ENCODE measurements around the gene MPZL2. TPM values are rescaled to one million over a fixed set of nuclear protein-coding genes. Genes with fewer than 3 reads are reported as not detected.

Gene MPZL2
- polyA plus RNA-seq, 3 donors = 8.0 to 18.6 (median 14.2) TPM

DNA sequence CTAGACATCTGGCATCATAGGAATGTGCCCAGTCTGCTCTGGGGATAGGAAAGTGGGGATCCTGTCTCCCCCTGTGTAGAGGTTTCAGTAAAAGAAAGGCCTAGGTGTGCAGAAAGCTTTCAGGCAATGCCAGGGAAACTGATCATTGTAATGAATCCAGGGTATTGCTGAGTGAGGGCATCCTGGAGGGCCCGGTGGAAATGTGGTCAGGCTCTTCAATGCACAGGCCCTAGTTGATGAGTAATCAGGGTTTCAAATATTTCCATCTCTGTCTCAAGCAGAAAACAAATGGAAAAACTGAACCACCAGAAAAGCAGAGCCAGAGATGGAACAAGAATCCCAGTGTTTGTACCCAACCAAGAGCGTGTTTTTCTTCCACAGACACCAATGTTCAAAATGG is 42.5 kb upstream of the MPZL2 start:
- Histone ChIP-seq H3K36me3 (replicated peaks in 1 of 2; ENCODE audit: control insufficient read depth in 1 of 2, insufficient read depth in 2 of 2, low read length in 2 of 2) (no peaks in the 10 kb centered on the region), H3K4me3 (replicated peaks in 1 of 3; ENCODE audit: low read depth in 2 of 3, low read length in 3 of 3) (no peak overlapping the region), H3K9me3 (replicated peaks in 1 of 2; ENCODE audit: control insufficient read depth in 1 of 2, insufficient read depth in 1 of 2, low read length in 2 of 2) (no peaks in the 10 kb centered on the region), H3K4me1 (ENCODE audit: control insufficient read depth in 1 of 2, insufficient read depth in 2 of 2, low read length in 2 of 2) (no peaks in the 10 kb centered on the region), H3K79me2 (ENCODE audit: insufficient read depth, low read length) (no peaks in the 10 kb centered on the region), H2AFZ (ENCODE audit: insufficient read depth, low read depth, low read length, poor library complexity, severe bottlenecking) (no peak overlapping the region), H3K27ac (ENCODE audit: low read depth in 1 of 2, low read length in 2 of 2) (no peak overlapping the region), H3K27me3 (ENCODE audit: control insufficient read depth in 2 of 2, insufficient read depth in 2 of 2, low read length in 2 of 2) (no peaks in the 10 kb centered on the region), H4K20me1 (ENCODE audit: insufficient read depth, low read length) (no peaks in the 10 kb centered on the region), H3K4me2 (replicated peaks; ENCODE audit: extremely low read depth, low read length, poor library complexity, severe bottlenecking) (no peak overlapping the region), H3K9ac (ENCODE audit: insufficient read depth, low read length, poor library complexity, severe bottlenecking) (no peak overlapping the region)
- Mint-ChIP-seq H3K36me3 (no peaks in the 10 kb centered on the region), H3K4me3 (no peak overlapping the region), H3K27ac (no peak overlapping the region), H3K4me1 (peaks cover 5% of the 10 kb centered on the region), H3K9me3 (peaks cover 0 to 3% (median 0%) of the 10 kb centered on the region in 7 donors), H3K27me3 (ENCODE audit: low read depth in 3 of 3) (peaks cover 2 to 12% (median 3%) of the 10 kb centered on the region in 3 donors)
- intact Hi-C loops (cut with micrococcal nuclease) = no loop called here
- WGBS (ENCODE audit: insufficient coverage) = no CpG with 5 or more reads among the region's 2 CpGs
- no peak for DNase-seq
- TF ChIP-seq, protein P1, sequence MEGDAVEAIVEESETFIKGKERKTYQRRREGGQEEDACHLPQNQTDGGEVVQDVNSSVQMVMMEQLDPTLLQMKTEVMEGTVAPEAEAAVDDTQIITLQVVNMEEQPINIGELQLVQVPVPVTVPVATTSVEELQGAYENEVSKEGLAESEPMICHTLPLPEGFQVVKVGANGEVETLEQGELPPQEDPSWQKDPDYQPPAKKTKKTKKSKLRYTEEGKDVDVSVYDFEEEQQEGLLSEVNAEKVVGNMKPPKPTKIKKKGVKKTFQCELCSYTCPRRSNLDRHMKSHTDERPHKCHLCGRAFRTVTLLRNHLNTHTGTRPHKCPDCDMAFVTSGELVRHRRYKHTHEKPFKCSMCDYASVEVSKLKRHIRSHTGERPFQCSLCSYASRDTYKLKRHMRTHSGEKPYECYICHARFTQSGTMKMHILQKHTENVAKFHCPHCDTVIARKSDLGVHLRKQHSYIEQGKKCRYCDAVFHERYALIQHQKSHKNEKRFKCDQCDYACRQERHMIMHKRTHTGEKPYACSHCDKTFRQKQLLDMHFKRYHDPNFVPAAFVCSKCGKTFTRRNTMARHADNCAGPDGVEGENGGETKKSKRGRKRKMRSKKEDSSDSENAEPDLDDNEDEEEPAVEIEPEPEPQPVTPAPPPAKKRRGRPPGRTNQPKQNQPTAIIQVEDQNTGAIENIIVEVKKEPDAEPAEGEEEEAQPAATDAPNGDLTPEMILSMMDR (IDR thresholded peaks at IDR 0.05) = no peak

DNA sequence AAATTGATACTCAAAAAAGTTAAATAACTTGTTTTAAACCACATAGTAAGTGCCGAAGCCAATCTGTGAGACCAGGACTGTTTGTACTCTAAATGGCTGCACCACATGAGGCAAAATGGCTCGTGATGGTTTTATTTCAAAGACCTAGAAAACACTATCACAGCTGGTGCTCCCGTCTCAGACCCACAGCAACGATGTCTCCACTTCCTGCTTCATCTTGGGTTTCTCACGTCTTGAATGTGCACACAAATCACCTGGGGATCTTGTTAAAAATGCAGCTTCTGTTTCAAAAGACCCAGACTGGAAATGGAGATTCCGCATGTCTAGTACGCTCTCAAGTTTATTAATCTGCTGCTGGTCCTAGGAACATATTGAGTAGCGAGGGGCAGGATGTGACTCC is 41.6 kb upstream of the MPZL2 start:
- Histone ChIP-seq H3K4me2 (replicated peaks; ENCODE audit: extremely low read depth, low read length, poor library complexity, severe bottlenecking) (no peak overlapping the region), H3K27me3 (ENCODE audit: control insufficient read depth in 2 of 2, insufficient read depth in 2 of 2, low read length in 2 of 2) (no peaks in the 10 kb centered on the region), H3K36me3 (replicated peaks in 1 of 2; ENCODE audit: control insufficient read depth in 1 of 2, insufficient read depth in 2 of 2, low read length in 2 of 2) (no peaks in the 10 kb centered on the region), H4K20me1 (ENCODE audit: insufficient read depth, low read length) (no peaks in the 10 kb centered on the region), H3K9ac (ENCODE audit: insufficient read depth, low read length, poor library complexity, severe bottlenecking) (no peak overlapping the region), H2AFZ (ENCODE audit: insufficient read depth, low read depth, low read length, poor library complexity, severe bottlenecking) (no peak overlapping the region), H3K9me3 (replicated peaks in 1 of 2; ENCODE audit: control insufficient read depth in 1 of 2, insufficient read depth in 1 of 2, low read length in 2 of 2) (no peaks in the 10 kb centered on the region), H3K27ac (ENCODE audit: low read depth in 1 of 2, low read length in 2 of 2) (no peak overlapping the region), H3K4me1 (ENCODE audit: control insufficient read depth in 1 of 2, insufficient read depth in 2 of 2, low read length in 2 of 2) (no peaks in the 10 kb centered on the region), H3K79me2 (ENCODE audit: insufficient read depth, low read length) (no peaks in the 10 kb centered on the region), H3K4me3 (replicated peaks in 1 of 3; ENCODE audit: low read depth in 2 of 3, low read length in 3 of 3) (no peak overlapping the region)
- no peaks in the 10 kb centered on the region for H3K36me3 Mint-ChIP-seq
- H3K27me3 Mint-ChIP-seq (ENCODE audit: low read depth in 3 of 3) = peaks cover 2 to 12% (median 3%) of the 10 kb centered on the region in 3 donors
- DNase-seq = no peak
- TF ChIP-seq, protein P1 (IDR thresholded peaks at IDR 0.05) = no peak
- H3K4me1 Mint-ChIP-seq = peaks cover 5% of the 10 kb centered on the region
- peaks cover 0 to 3% (median 0%) of the 10 kb centered on the region in 7 donors for H3K9me3 Mint-ChIP-seq
- no peak overlapping the region for H3K4me3 Mint-ChIP-seq
- intact Hi-C loops (cut with micrococcal nuclease) = no loop called here
- no peak overlapping the region for H3K27ac Mint-ChIP-seq
- WGBS (ENCODE audit: insufficient coverage) = 72% methylated on average over 8 of the region's 8 CpGs
